Neural cell (in vitro differentiated cells): ENCODE measurements around the gene IRF2BPL. TPM values are rescaled to one million over a fixed set of nuclear protein-coding genes. Genes with fewer than 3 reads are reported as not detected.

Source experiments
- H2AFZ ChIP-seq: fragments of 200-600, 300-800 bp; sonication (generic), shearing (Covaris generic); 2 replicates; pipeline ENCODE4 v1.6.0; 2014; ENCODE audit warnings: low read depth, mild to moderate bottlenecking, antibody characterized with exemption, low read length, moderate library complexity
- H3F3A ChIP-seq: fragments of 200-600 bp; shearing (Covaris generic); 2 replicates; pipeline ENCODE4 v1.6.1; 2016; ENCODE audit warnings: mild to moderate bottlenecking, moderate library complexity, mixed read lengths, antibody characterized with exemption, low read length; ENCODE audit not compliant: insufficient read depth, poor library complexity, severe bottlenecking
- H3K27ac ChIP-seq: fragments of 200-600, 300-800 bp; sonication (generic), shearing (Covaris generic); 2 replicates; pipeline ENCODE4 v1.5.1; 2014; ENCODE audit warnings: mild to moderate bottlenecking, low read length, moderate library complexity
- H3K27me3 ChIP-seq: fragments of 300-800, 200-600 bp; sonication (generic), shearing (Covaris generic); 2 replicates; pipeline ENCODE4 v1.6.0; 2014; ENCODE audit warnings: mild to moderate bottlenecking, low read depth, low read length, moderate library complexity; ENCODE audit not compliant: insufficient read depth
- H3K36me3 ChIP-seq: fragments of 300-800, 200-600 bp; sonication (generic), shearing (Covaris generic); 2 replicates; pipeline ENCODE4 v1.5.1; 2014; ENCODE audit warnings: mild to moderate bottlenecking, antibody characterized with exemption, low read length, moderate library complexity; ENCODE audit not compliant: insufficient read depth
- H3K4me2 ChIP-seq: fragments of 300-800, 200-600 bp; sonication (generic), shearing (Covaris generic); 2 replicates; pipeline ENCODE4 v1.6.0; 2014; ENCODE audit warnings: mild to moderate bottlenecking, low read length
- H3K4me3 ChIP-seq: fragments of 300-800, 200-600 bp; sonication (generic), shearing (Covaris generic); 2 replicates; pipeline ENCODE4 v1.5.1; 2014; ENCODE audit warnings: mild to moderate bottlenecking, low read length, moderate library complexity
- H3K79me2 ChIP-seq: fragments of 200-600 bp; shearing (Covaris generic); replicated peaks from 2 replicates; pipeline ENCODE4 v1.6.0; 2014; ENCODE audit warnings: mild to moderate bottlenecking, low read length, moderate library complexity; ENCODE audit not compliant: insufficient read depth
- H3K9ac ChIP-seq: fragments of 300-800, 200-600 bp; sonication (generic), shearing (Covaris generic); 2 replicates; pipeline ENCODE4 v1.6.1; 2016; ENCODE audit warnings: mild to moderate bottlenecking, low read length, mixed read lengths
- H3K9me2 ChIP-seq: fragments of 200-600 bp; shearing (Covaris generic); 2 replicates; pipeline ENCODE4 v1.6.1; 2016; ENCODE audit warnings: mild to moderate bottlenecking, low read length, mixed read lengths; ENCODE audit not compliant: insufficient read depth
- H3K9me3 ChIP-seq: fragments of 200-600, 300-800 bp; sonication (generic), shearing (Covaris generic); 2 replicates; pipeline ENCODE4 v1.6.1; 2016; ENCODE audit warnings: mild to moderate bottlenecking, mixed run types, low read length, moderate library complexity, mixed read lengths
- H4K20me1 ChIP-seq: fragments of 200-600 bp; shearing (Covaris generic); 2 replicates; pipeline ENCODE4 v1.6.1; 2016; ENCODE audit warnings: mild to moderate bottlenecking, mixed run types; ENCODE audit not compliant: insufficient read depth
- CTCF ChIP-seq: fragments of 450-650 bp; IDR thresholded peaks from 2 replicates; pipeline ENCODE4 v1.5.1; 2014; ENCODE audit warnings: antibody characterized with exemption, mild to moderate bottlenecking, moderate library complexity; ENCODE audit not compliant: poor library complexity, severe bottlenecking
- EP300 ChIP-seq: fragments of 450-650 bp; conservative IDR thresholded peaks from 2 replicates; pipeline ENCODE4 v1.6.1; 2014; ENCODE audit warnings: antibody characterized with exemption, mild to moderate bottlenecking, moderate library complexity; ENCODE audit not compliant: poor library complexity, severe bottlenecking
- EZH2 ChIP-seq: fragments of 200-600, 300-800 bp; shearing (Covaris generic), sonication (generic); IDR thresholded peaks from 2 replicates; pipeline ENCODE4 v1.6.1; 2014; ENCODE audit warnings: antibody characterized with exemption, low read length, borderline replicate concordance, mild to moderate bottlenecking; ENCODE audit not compliant: insufficient read depth, poor library complexity, severe bottlenecking
- MXI1 ChIP-seq: fragments of 450-650 bp; conservative IDR thresholded peaks from 2 replicates; pipeline ENCODE4 v1.6.1; 2014; ENCODE audit warnings: antibody characterized with exemption, mild to moderate bottlenecking; ENCODE audit not compliant: poor library complexity, severe bottlenecking
- POLR2AphosphoS5 ChIP-seq: IDR thresholded peaks from 2 replicates; pipeline ENCODE4 v1.6.1; 2012
- RAD21 ChIP-seq: fragments of 450-650 bp; conservative IDR thresholded peaks from 2 replicates; pipeline ENCODE4 v1.6.1; 2014; ENCODE audit warnings: antibody characterized with exemption, mild to moderate bottlenecking, moderate library complexity
- SMC3 ChIP-seq: fragments of 450-650 bp; conservative IDR thresholded peaks from 2 replicates; pipeline ENCODE4 v1.6.1; 2014; ENCODE audit warnings: antibody characterized with exemption, mild to moderate bottlenecking, moderate library complexity; ENCODE audit not compliant: poor library complexity
- TAF1 ChIP-seq: IDR thresholded peaks from 2 replicates; pipeline ENCODE4 v1.6.1; 2012; ENCODE audit warnings: low read depth
- polyA plus RNA-seq: library from polyadenylated mRNA; depleted of rRNA; stranded (reverse); fragments of >200 nt; gene quantifications from 2 replicates; pipeline ENCODE4 v1.2.3, GENCODE V29; 2014
- TF ChIP-seq, protein P1 (sequence below): IDR thresholded peaks from 2 replicates; pipeline ENCODE4 v1.6.1; 2012; ENCODE audit warnings: borderline replicate concordance

Gene IRF2BPL
- polyA plus RNA-seq, 1 donor from 2014 or later, result 42.9 TPM

DNA sequence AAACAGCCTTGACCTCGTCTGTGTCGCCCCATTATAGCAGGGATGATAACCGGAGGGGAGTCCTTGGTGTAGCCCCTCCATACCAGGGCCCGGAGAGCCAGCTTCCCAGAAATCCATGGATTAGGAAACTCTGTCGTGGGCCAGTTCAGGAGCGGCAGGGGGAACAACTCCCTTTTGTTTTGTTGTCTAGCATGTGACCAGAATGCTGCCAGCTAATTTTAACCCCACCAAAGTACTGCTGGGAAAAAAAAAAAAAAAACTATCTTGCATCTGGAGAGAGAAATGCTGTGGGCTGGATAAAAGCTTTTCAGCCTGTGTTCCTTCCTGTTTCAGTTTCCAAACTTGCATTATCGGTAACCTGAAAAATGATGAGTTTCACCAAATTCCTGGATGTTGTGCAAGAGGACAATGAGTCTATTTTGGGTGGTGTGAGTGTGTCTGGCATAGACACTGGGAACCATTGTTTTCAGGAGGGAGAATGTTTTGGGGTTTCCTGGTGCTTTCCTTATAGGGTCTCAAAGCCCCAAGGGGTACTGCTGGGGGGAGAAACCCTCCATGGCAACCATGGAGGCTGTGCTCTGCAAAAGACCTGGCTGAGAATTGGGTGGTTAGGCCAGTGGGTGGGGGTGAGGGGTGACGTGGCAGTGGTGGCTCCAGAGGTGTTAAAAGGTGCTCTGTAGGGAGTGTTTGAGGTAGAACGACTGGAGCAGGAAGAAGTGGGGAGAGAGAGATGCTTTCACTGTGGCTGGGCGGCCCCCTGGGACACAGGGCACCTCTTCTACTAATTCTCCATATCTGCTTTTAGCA is 14.9 kb upstream of the IRF2BPL start:
- no peaks in the 10 kb centered on the region for H3K36me3 ChIP-seq
- no peaks in the 10 kb centered on the region for H3K9me3 ChIP-seq
- peak overlapping the region; percentile 20 for H3K9ac ChIP-seq
- H2AFZ ChIP-seq, result no peak overlapping the region
- TF ChIP-seq TAF1 (no peak), EP300 (no peak), CTCF (no peak), EZH2 (no peak), RAD21 (no peak), POLR2AphosphoS5 (no peak), MXI1 (no peak), SMC3 (no peak)
- TF ChIP-seq, protein P1, sequence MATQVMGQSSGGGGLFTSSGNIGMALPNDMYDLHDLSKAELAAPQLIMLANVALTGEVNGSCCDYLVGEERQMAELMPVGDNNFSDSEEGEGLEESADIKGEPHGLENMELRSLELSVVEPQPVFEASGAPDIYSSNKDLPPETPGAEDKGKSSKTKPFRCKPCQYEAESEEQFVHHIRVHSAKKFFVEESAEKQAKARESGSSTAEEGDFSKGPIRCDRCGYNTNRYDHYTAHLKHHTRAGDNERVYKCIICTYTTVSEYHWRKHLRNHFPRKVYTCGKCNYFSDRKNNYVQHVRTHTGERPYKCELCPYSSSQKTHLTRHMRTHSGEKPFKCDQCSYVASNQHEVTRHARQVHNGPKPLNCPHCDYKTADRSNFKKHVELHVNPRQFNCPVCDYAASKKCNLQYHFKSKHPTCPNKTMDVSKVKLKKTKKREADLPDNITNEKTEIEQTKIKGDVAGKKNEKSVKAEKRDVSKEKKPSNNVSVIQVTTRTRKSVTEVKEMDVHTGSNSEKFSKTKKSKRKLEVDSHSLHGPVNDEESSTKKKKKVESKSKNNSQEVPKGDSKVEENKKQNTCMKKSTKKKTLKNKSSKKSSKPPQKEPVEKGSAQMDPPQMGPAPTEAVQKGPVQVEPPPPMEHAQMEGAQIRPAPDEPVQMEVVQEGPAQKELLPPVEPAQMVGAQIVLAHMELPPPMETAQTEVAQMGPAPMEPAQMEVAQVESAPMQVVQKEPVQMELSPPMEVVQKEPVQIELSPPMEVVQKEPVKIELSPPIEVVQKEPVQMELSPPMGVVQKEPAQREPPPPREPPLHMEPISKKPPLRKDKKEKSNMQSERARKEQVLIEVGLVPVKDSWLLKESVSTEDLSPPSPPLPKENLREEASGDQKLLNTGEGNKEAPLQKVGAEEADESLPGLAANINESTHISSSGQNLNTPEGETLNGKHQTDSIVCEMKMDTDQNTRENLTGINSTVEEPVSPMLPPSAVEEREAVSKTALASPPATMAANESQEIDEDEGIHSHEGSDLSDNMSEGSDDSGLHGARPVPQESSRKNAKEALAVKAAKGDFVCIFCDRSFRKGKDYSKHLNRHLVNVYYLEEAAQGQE, result no peak
- no peaks in the 10 kb centered on the region for H3K9me2 ChIP-seq
- H4K20me1 ChIP-seq, result no peaks in the 10 kb centered on the region
- H3K79me2 ChIP-seq, result no peaks in the 10 kb centered on the region
- peak overlapping the region; percentile 100 for H3K27ac ChIP-seq
- H3K4me2 ChIP-seq, result peak overlapping the region; percentile 17
- no peaks in the 10 kb centered on the region for H3K27me3 ChIP-seq
- no peak overlapping the region for H3K4me3 ChIP-seq
- no peaks in the 10 kb centered on the region for H3F3A ChIP-seq

- peak overlapping the region; percentile 86 for H3K4me2 ChIP-seq
- TF ChIP-seq, protein P1, result no peak
- TF ChIP-seq POLR2AphosphoS5, result no peak
- TF ChIP-seq RAD21, result no peak
- no peak for TF ChIP-seq MXI1
- TF ChIP-seq EP300, result no peak
- TF ChIP-seq CTCF, result no peak
- no peak for TF ChIP-seq SMC3
- no peak for TF ChIP-seq EZH2
Measured at GRCh38 chr14:77041881-77042545, 13.5 kb upstream of the IRF2BPL start.

More at GRCh38 chr14:77041881-77042545, 13.5 kb upstream of the IRF2BPL start:
- Histone ChIP-seq H3K79me2 (no peaks in the 10 kb centered on the region), H3K4me3 (peak overlapping the region; percentile 61), H3K36me3 (no peaks in the 10 kb centered on the region), H3K9me3 (no peaks in the 10 kb centered on the region), H2AFZ (no peak overlapping the region), H3K9ac (peak overlapping the region; percentile 90), H3K27me3 (no peaks in the 10 kb centered on the region), H3K9me2 (no peaks in the 10 kb centered on the region), H4K20me1 (no peaks in the 10 kb centered on the region), H3F3A (no peaks in the 10 kb centered on the region), H3K27ac (peak overlapping the region; percentile 100)
